ENCODE measurements around the gene TAF1A.

TAF1A gene

GRCh38 chr1:222586842-222587241 lies 2.9 kb downstream of the TAF1A start:
- Histone ChIP-seq H3K36me3 (ENCODE audit: control insufficient read depth, insufficient read depth, low read length) (no peaks in the 10 kb centered on the region), H3K27me3 (ENCODE audit: control insufficient read depth, insufficient read depth, low read length) (no peaks in the 10 kb centered on the region), H3K9ac (ENCODE audit: low read length) (no peak overlapping the region), H3K4me1 (ENCODE audit: control insufficient read depth, insufficient read depth, low read length) (peaks cover 10% of the 10 kb centered on the region), H3K4me3 (ENCODE audit: low read length) (no peak overlapping the region), H3K27ac (ENCODE audit: low read depth, low read length) (no peak overlapping the region)

- Histone ChIP-seq H3K4me1 (ENCODE audit: control insufficient read depth, insufficient read depth, low read length) (no peaks in the 10 kb centered on the region), H3K9ac (ENCODE audit: low read length) (no peak overlapping the region), H3K4me3 (ENCODE audit: low read length) (no peak overlapping the region), H3K27ac (ENCODE audit: low read depth, low read length) (no peak overlapping the region), H3K36me3 (ENCODE audit: control insufficient read depth, insufficient read depth, low read length) (no peaks in the 10 kb centered on the region), H3K27me3 (ENCODE audit: control insufficient read depth, insufficient read depth, low read length) (no peaks in the 10 kb centered on the region)
Measured at GRCh38 chr1:222583079-222583478, 6.7 kb downstream of the TAF1A start.

- no peaks in the 10 kb centered on the region for H3K4me1 ChIP-seq (ENCODE audit: control insufficient read depth, insufficient read depth, low read length)
- H3K9ac ChIP-seq (ENCODE audit: low read length) = no peak overlapping the region
- no peak overlapping the region for H3K27ac ChIP-seq (ENCODE audit: low read depth, low read length)
- H3K4me3 ChIP-seq (ENCODE audit: low read length) = no peak overlapping the region
- no peaks in the 10 kb centered on the region for H3K36me3 ChIP-seq (ENCODE audit: control insufficient read depth, insufficient read depth, low read length)
- no peaks in the 10 kb centered on the region for H3K27me3 ChIP-seq (ENCODE audit: control insufficient read depth, insufficient read depth, low read length)
Measured at GRCh38 chr1:222582099-222582774, 7.5 kb downstream of the TAF1A start.

GRCh38 chr1:222579316-222579715 lies 10.4 kb downstream of the TAF1A start:
- Histone ChIP-seq H3K36me3 (ENCODE audit: control insufficient read depth, insufficient read depth, low read length) (peaks cover 3% of the 10 kb centered on the region), H3K9ac (ENCODE audit: low read length) (no peak overlapping the region), H3K27ac (ENCODE audit: low read depth, low read length) (no peak overlapping the region), H3K4me3 (ENCODE audit: low read length) (no peak overlapping the region), H3K27me3 (ENCODE audit: control insufficient read depth, insufficient read depth, low read length) (no peaks in the 10 kb centered on the region), H3K4me1 (ENCODE audit: control insufficient read depth, insufficient read depth, low read length) (no peaks in the 10 kb centered on the region)

- H3K4me3 ChIP-seq (ENCODE audit: low read length) = no peak overlapping the region
- no peak overlapping the region for H3K9ac ChIP-seq (ENCODE audit: low read length)
- H3K4me1 ChIP-seq (ENCODE audit: control insufficient read depth, insufficient read depth, low read length) = no peaks in the 10 kb centered on the region
- no peak overlapping the region for H3K27ac ChIP-seq (ENCODE audit: low read depth, low read length)
- H3K36me3 ChIP-seq (ENCODE audit: control insufficient read depth, insufficient read depth, low read length) = peaks cover 8% of the 10 kb centered on the region
- no peaks in the 10 kb centered on the region for H3K27me3 ChIP-seq (ENCODE audit: control insufficient read depth, insufficient read depth, low read length)
Measured at GRCh38 chr1:222570837-222571236, 18.9 kb downstream of the TAF1A start.

- no peak overlapping the region for H3K4me3 ChIP-seq (ENCODE audit: low read length)
- no peak overlapping the region for H3K27ac ChIP-seq (ENCODE audit: low read depth, low read length)
- no peak overlapping the region for H3K9ac ChIP-seq (ENCODE audit: low read length)
- H3K36me3 ChIP-seq (ENCODE audit: control insufficient read depth, insufficient read depth, low read length) = peaks cover 5% of the 10 kb centered on the region
- H3K4me1 ChIP-seq (ENCODE audit: control insufficient read depth, insufficient read depth, low read length) = no peaks in the 10 kb centered on the region
- H3K27me3 ChIP-seq (ENCODE audit: control insufficient read depth, insufficient read depth, low read length) = no peaks in the 10 kb centered on the region
Measured at GRCh38 chr1:222561656-222562055, 28.1 kb downstream of the TAF1A start.

GRCh38 chr1:222557574-222557973 lies 32.2 kb downstream of the TAF1A start:
- H3K36me3 ChIP-seq (ENCODE audit: control insufficient read depth, insufficient read depth, low read length) = peaks cover 5% of the 10 kb centered on the region

GRCh38 chr1:222557148-222557547 lies 32.6 kb downstream of the TAF1A start:
- Histone ChIP-seq H3K27me3 (ENCODE audit: control insufficient read depth, insufficient read depth, low read length) (no peaks in the 10 kb centered on the region), H3K4me1 (ENCODE audit: control insufficient read depth, insufficient read depth, low read length) (no peaks in the 10 kb centered on the region), H3K27ac (ENCODE audit: low read depth, low read length) (no peak overlapping the region), H3K36me3 (ENCODE audit: control insufficient read depth, insufficient read depth, low read length) (peaks cover 5% of the 10 kb centered on the region), H3K4me3 (ENCODE audit: low read length) (no peak overlapping the region), H3K9ac (ENCODE audit: low read length) (no peak overlapping the region)

More at GRCh38 chr1:222557574-222557973, 32.2 kb downstream of the TAF1A start:
- Histone ChIP-seq H3K27ac (ENCODE audit: low read depth, low read length) (no peak overlapping the region), H3K27me3 (ENCODE audit: control insufficient read depth, insufficient read depth, low read length) (no peaks in the 10 kb centered on the region), H3K9ac (ENCODE audit: low read length) (no peak overlapping the region), H3K4me1 (ENCODE audit: control insufficient read depth, insufficient read depth, low read length) (no peaks in the 10 kb centered on the region), H3K4me3 (ENCODE audit: low read length) (no peak overlapping the region)

GRCh38 chr1:222555992-222556615 lies 33.6 kb downstream of the TAF1A start:
- Histone ChIP-seq H3K27me3 (ENCODE audit: control insufficient read depth, insufficient read depth, low read length) (no peaks in the 10 kb centered on the region), H3K9ac (ENCODE audit: low read length) (no peak overlapping the region), H3K27ac (ENCODE audit: low read depth, low read length) (no peak overlapping the region), H3K4me1 (ENCODE audit: control insufficient read depth, insufficient read depth, low read length) (no peaks in the 10 kb centered on the region), H3K36me3 (ENCODE audit: control insufficient read depth, insufficient read depth, low read length) (peaks cover 5% of the 10 kb centered on the region), H3K4me3 (ENCODE audit: low read length) (no peak overlapping the region)

GRCh38 chr1:222554177-222554576 lies 35.6 kb downstream of the TAF1A start:
- no peak overlapping the region for H3K4me3 ChIP-seq (ENCODE audit: low read length)
- H3K4me1 ChIP-seq (ENCODE audit: control insufficient read depth, insufficient read depth, low read length) = no peaks in the 10 kb centered on the region
- H3K9ac ChIP-seq (ENCODE audit: low read length) = no peak overlapping the region
- H3K36me3 ChIP-seq (ENCODE audit: control insufficient read depth, insufficient read depth, low read length) = peaks cover 5% of the 10 kb centered on the region
- H3K27me3 ChIP-seq (ENCODE audit: control insufficient read depth, insufficient read depth, low read length) = no peaks in the 10 kb centered on the region
- H3K27ac ChIP-seq (ENCODE audit: low read depth, low read length) = no peak overlapping the region

GRCh38 chr1:222552882-222553281 lies 36.9 kb downstream of the TAF1A start:
- H3K27ac ChIP-seq (ENCODE audit: low read depth, low read length) = no peak overlapping the region
- H3K4me1 ChIP-seq (ENCODE audit: control insufficient read depth, insufficient read depth, low read length) = no peaks in the 10 kb centered on the region
- no peak overlapping the region for H3K4me3 ChIP-seq (ENCODE audit: low read length)
- H3K27me3 ChIP-seq (ENCODE audit: control insufficient read depth, insufficient read depth, low read length) = no peaks in the 10 kb centered on the region
- H3K36me3 ChIP-seq (ENCODE audit: control insufficient read depth, insufficient read depth, low read length) = peaks cover 5% of the 10 kb centered on the region
- H3K9ac ChIP-seq (ENCODE audit: low read length) = no peak overlapping the region

- Histone ChIP-seq H3K4me1 (ENCODE audit: control insufficient read depth, insufficient read depth, low read length) (no peaks in the 10 kb centered on the region), H3K9ac (ENCODE audit: low read length) (no peak within 1 kb of the TSS), H3K27me3 (ENCODE audit: control insufficient read depth, insufficient read depth, low read length) (no peaks in the 10 kb centered on the region), H3K36me3 (ENCODE audit: control insufficient read depth, insufficient read depth, low read length) (no peaks in the 10 kb centered on the region), H3K4me3 (ENCODE audit: low read length) (no peak within 1 kb of the TSS), H3K27ac (ENCODE audit: low read depth, low read length) (no peak within 1 kb of the TSS)
Measured at GRCh38 chr1:222547944-222548671, 41.6 kb downstream of the TAF1A start, which contains the start of gene HHIPL2. Gene HHIPL2, minus strand, starts transcription at chr1:222548104. Its CDS starts 60 bp downstream, at chr1:222548044.
